ENCODE results near the gene PDIA6.

PDIA6 gene

DNA sequence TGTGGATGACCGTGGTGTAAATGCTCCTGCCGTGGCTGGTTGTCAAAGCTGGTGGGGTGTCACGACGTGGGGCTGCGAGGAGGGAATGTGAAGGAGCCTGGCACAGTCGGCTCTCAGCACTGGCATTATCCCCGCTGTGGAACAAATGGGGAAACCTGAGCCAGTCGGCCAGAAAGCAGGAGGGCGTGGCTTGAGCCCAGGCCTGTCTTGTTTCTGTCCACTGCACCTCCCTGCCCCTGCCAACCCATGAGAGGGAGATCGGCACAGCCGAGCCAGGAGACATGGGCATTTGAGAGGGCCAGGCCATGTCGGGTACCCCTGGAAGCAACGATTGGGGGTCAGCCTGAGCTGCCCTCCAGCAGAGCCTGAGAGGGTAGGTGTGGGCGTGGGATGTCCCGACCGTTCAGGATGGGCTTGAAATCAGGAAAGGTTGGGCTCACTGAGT is 44.5 kb downstream of the PDIA6 start:
- no peak for DNase-seq (ENCODE audit: extremely low read depth in 1 of 2, low read depth in 1 of 2)

DNA sequence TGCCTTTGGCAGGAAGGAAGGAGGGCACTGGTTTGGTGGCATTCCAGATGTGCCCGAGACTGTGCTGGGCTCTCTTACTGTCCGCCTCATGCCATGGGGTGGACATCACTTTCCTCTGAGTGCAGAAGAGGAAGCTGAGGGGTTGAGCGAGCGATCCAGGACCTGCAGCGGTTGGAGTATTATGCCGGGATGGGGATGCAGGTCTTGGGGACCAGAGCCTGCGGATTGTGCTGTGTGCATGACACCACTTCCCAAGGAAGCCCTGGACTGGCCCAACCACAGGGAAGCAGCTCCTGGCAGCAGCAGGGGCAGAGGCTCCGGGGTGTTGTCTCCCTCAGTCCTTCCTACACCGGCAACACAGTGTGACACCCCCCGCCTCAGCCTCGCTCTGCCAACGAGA is 46.7 kb downstream of the PDIA6 start:
- DNase-seq (ENCODE audit: extremely low read depth in 1 of 2, low read depth in 1 of 2), result no peak

DNA sequence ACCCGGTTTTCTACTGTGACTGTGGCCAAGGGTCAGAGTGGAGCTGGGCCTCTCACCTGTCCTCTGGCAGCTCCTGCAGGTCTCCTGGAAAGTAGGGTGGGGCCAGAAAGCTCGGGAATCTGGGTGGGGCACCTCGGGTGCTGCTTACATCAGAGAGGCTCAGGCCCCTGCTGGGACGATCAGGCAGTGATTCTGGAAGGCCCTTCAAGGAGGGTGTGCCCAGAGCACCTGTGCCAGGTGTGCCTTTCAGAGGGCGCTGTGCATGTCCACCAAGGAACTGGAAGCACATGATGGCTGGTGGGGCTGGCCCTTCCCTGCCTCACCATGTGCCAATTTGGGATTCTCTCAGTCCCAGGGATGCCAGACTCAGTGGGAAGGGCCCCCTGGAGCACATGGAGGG is 47.1 kb downstream of the PDIA6 start:
- DNase-seq (ENCODE audit: extremely low read depth in 1 of 2, low read depth in 1 of 2), result no peak

DNA sequence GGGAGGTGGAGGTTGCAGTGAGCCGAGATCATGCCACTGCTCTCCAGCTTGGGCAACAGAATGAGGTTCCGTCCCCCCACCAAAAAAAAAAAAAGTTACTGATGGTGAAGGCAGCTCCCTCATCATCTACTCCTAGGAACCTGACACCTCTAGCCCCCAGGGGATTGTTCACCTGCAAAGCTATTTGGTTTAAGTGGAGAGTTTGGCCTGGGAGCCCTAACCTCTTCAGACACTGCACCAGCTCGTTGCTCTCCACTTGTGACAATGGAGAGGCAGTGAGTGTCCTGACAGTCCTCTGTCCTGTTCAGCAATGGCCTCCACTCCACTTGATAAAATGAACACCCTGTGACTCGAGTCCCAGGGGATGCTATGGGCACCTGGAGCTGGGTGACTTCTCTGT is 47.7 kb downstream of the PDIA6 start:
- no peak for DNase-seq (ENCODE audit: extremely low read depth in 1 of 2, low read depth in 1 of 2)

DNA sequence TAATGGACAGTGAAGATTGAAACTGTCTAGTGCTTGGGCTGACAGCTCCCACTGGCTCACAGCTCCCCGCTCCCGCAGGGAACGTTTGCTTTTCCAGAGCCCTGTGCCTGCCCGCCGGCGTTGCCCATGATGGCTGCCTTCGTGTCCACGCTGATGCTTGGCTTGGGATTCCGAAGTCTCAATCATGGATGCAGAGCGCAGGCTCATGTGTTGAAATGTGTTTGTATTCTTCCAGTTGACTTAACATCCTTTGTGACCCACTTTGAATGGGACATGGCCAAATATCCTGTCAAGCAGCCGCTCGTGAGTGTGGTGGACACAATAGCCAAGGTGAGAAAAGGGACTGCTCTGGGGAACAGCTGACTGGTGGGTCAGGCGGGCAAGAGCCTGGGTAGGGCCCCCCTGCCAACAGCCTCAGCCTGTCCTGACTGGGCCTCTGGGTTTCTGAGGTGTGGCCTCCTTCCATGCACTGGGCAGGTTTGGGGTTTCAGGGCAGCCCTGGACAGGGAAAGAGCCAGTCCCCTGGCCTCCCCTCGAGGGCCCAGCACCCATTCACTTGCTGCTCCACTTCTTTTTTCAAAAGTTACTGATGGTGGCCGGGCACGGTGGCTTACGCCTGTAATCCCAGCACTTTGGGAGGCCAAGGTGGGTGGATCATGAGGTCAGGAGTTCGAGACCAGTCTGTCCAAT is 48.3 kb downstream of the PDIA6 start:
- no peak for DNase-seq (ENCODE audit: extremely low read depth in 1 of 2, low read depth in 1 of 2)

DNA sequence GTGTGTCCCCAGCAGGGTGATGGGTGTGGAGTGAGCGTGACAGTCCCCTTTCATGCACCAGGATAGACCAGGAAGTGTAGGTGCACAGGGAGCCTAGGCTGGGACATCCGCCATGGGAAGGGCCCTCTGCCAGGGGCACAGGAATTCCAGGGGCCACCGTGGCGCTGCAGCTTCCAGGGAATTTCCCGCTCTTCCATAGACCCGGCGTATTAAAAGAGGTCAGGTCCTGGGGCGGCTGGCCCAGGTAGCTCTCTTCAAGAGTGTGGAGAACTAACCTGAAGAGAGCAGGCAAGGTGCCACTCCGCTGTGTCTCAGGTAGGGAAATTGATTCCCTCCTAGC is 49.2 kb downstream of the PDIA6 start:
- no peak for DNase-seq (ENCODE audit: extremely low read depth in 1 of 2, low read depth in 1 of 2)

DNA sequence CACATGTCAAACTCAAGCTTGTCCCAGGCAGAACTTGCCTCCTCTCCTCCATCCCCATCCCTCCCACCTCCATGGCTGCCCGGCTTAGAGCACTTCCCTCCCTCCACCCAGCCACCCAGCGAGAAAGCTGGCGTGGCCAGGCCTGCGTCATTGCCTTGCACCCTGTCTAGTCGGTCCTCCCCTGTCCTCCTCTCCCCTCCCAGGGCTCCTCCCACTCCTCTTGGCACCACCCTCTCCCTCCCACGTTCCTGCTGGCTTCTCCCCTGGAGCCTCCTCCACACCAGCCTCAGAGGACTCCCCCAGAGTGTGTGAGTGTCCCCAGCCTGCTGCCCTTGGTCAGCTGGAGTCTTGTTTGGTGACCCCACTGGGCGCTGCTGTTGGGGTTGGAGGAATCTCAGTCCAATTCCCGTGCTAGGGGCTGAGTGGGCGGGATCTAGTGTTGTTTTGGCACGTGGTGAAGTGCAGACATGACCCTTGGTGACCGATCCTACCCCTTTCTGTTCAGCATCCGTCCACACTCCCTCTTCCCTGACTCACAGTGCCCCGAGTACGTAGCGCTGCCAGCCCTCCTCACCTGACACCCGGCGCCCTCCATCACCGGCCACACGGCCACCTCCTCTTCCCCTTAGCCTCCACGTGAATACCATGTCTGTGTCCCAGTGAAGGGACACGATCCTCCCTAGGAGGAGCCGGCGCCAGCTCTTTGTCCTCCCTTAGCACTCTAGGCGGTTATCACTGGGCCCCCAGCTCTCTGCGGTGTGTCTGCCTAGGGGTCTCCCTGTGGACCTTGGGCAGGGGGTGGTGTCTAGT is 49.7 kb downstream of the PDIA6 start:
- no peak for DNase-seq (ENCODE audit: extremely low read depth in 1 of 2, low read depth in 1 of 2)

DNA sequence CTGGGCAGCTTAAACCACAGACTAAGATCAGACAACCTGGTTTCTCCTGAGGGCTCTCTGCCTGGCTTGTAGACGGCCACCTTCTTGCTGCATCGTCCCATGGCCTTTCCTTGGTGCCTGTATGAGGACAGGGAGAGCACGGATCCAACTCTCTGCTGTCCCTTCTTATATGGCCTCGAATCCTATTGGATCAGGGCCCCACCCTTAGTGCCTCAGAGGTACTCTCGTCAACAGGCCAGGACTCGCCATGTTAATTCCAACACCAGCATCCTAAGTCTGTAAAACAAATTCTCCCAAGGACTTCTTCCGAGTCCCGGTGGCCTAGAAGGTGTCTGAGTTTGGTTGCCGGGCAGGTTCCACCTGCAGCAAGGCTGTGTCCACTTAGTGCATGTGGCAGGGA is 51.0 kb downstream of the PDIA6 start:
- DNase-seq (ENCODE audit: extremely low read depth in 1 of 2, low read depth in 1 of 2), result no peak

DNA sequence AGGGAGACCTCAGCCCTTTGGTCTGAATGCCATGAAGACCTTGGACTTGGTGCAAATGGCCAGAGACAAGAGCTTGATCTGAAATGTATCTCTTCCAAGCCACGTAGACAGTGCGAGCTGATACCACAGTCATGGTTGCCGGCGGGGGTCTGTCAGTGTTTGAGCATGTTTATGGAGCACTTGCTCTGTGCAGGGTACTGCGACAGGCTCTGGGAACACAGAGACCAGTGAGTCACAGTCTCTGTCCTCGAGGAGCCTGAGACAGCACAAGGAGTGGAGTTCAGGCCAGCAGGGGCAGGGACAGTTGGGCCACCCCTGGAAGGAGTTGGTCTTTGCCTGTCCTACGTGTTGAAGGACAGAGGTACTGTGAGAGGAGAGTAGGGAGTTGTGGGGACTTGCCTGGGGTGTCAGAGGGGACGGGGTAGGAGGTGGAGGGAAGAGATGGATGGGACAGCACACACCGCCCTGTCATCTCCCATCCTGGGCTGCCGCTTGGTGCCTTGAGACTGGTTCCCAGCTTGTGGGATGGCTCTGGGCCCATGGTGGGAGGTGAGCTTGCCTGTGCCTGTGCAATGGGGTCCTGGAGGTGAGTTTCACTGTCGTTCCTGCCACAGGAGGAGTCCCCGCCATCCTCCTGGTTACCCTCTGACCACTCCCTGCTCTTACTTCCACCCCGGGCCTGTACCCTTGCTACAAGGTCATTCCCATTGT is 51.6 kb downstream of the PDIA6 start:
- DNase-seq (ENCODE audit: extremely low read depth in 1 of 2, low read depth in 1 of 2), result no peak

DNA sequence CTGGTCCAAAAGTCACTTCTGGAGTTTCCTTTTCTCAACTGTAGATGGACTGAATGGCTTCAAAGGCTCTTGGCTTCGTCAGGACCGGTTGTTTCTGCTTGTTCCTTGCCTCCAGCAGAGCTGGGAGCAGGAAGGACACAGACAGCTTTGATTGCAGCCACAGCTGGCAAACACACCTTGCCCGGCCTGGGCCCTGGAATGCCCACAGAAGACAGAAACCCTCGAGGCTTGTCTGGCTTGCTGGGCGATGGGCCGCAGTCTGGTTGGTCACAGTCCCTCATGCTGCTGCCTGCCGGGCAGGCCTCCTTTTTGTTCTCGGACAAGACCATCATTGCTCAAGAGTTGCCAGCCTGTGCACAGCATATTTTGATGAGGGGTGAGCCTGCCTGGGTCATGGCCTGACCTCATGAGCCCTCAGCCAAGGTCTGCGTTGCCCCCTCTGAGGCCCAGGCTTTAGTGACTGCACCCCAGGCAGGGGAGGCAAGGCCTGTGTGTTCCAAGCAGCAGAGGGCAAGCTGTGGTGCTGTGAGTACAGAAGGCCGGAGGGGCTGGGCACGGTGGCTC is 53.4 kb downstream of the PDIA6 start:
- no peak for DNase-seq (ENCODE audit: extremely low read depth in 1 of 2, low read depth in 1 of 2)

DNA sequence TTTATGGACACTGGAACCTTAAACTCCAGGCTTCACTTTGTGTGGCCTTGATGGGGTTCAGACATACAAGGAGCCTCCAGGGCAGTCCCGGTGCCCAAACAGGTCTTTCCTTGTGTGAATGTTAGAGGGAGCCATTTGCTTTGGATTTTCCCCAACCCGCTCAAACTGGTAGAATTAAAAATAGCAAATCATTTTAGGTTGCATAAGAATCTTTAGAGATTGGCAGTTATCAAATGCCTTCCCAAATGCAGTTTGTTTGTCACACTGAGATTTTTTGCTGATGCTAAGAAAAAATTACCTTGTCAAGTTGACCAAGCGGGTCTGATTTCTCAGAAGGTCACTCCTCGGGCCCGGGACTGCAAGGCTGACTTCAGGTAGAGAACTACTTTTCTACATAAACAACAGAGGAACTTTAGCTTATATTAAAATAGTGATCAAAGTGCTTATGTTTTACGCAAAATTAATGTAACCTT is 54.7 kb downstream of the PDIA6 start:
- DNase-seq (ENCODE audit: extremely low read depth in 1 of 2, low read depth in 1 of 2), result no peak

DNA sequence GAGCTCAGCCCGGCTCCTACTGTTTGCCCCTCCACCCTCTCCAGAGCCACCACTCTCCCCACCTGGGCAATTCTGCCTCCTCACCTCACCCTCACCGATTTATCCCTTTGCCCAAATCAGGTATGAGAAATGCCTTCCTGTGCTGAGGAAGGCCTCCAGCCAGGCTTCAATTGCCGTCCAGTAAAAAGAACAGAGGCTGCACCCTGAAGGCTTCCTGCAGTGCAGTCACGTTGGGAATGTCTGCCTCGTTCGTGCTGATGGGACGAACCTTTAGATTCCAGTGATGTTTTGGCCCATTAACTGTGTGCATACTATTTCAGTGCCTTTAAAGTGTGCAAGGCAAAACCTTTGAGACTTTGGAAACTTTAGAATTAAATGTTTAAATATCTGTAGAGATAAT is 57.0 kb downstream of the PDIA6 start:
- no peak for DNase-seq (ENCODE audit: extremely low read depth in 1 of 2, low read depth in 1 of 2)

DNA sequence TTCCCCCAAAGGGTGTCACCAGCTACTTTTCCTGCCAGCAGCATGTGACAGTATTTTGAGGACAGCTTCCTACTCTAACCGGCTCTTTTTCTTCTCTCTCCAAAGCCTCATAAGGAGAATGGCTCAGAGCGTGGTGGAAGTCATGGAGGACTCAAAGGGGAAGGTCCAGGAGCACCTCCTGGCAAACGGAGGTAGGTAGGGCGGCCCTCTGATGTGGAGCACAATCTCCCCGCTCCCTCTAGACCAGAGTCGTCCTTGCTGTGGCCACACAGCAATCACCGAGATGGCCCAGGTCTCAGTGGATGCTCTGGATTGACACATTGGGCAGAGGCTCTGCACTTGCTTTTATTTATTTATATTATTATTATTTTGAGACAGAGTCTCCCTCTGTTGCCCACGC is 58.7 kb downstream of the PDIA6 start:
- DNase-seq (ENCODE audit: extremely low read depth in 1 of 2, low read depth in 1 of 2), result no peak

DNA sequence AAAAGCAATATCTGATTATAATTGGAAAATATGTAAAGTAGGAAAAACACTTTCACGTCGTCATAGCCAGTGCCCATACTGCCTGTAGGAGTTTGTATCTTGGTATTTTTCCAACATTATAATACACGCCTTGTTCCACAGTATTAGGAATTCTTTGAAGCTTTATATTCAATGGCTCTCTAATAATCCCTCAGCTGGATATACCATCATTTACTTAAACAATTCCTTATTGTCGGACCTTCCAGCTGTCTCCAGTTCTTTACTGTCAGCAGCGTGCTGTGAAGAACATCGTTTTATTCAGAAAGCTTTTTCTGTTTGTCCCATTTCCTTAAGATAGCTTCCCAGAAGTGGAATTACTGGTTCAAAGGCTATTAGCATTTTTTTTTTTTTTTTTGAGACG is 59.4 kb downstream of the PDIA6 start:
- no peak for DNase-seq (ENCODE audit: extremely low read depth in 1 of 2, low read depth in 1 of 2)

DNA sequence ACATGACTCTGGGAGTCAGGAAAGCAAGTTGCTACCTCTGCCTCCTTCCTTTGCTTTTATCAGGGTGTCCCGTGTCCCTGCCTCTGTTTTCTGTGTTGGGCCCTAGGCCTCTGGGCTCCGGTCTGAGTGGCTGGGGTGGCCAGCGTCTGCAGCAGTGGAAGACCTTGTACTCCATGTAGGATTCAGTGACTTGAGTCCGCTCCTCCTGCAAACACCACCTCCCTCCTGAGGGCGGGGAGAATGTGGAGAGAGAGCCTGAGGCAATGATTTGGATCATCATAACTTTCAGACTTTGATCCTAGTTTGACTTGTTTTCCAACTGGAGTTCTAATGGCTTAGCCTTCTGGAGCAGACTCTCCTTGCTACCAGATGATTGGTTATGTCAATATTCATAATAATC is 60.3 kb downstream of the PDIA6 start:
- no peak for DNase-seq (ENCODE audit: extremely low read depth in 1 of 2, low read depth in 1 of 2)

DNA sequence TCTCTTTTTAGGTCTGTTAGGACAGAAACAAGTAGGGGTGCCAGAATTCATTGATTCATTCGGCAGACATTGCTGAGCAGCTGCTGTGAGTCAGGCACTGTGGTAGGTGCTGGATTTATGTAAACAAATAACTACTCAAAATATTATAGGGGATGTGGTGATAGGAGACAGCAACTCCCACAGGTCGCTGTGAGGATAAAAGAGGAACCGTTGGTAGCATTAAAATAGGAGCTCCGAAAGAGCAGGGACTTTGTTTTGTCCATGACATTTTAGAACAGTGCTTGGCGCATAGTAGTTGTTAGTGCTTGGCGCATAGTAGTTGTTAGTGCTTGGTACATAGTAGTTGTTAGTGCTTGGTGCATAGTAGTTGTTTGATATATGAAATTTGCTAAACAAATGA is 62.0 kb downstream of the PDIA6 start:
- DNase-seq (ENCODE audit: extremely low read depth in 1 of 2, low read depth in 1 of 2), result no peak

DNA sequence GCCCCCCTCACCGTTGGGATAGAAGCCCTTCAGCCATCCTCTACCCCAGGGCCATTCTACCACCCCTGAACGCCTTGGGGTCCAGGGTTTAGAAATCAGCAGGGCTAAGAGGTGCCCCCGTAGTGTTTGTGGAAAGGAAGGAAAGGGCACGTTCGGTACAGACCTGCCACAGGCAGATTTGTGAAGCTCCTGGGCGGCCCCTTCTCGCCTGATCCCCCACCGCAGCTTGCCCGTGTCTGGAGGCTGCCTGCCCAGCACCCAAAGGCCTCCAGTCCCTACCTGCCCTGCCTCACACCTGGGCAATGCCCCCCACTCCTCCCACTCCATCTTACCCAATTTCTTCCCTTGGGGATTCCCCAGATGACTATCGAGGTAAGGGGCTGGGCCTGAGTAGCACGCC is 69.9 kb downstream of the PDIA6 start:
- DNase-seq (ENCODE audit: extremely low read depth in 1 of 2, low read depth in 1 of 2), result no peak

DNA sequence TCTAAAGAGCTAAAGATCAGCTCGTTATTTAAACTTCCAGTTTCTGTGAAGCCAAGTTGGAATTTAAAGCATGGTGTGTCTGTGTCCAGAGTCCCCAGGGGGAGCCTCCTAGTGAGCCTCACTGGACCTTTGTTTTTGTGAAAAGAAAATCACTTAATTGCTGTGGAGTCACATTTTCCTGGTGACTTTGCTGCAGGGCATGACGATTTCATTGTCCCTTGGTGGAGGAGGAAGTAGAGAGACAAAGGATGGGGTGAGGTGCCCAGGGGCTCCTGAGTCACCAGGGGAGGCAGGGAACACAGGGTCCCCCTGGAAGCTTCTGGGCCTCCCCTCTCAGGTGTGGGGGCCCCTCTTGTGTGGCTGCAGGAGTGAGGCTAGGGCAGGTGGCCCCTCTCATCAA is 71.4 kb downstream of the PDIA6 start:
- DNase-seq (ENCODE audit: extremely low read depth in 1 of 2, low read depth in 1 of 2), result no peak

DNA sequence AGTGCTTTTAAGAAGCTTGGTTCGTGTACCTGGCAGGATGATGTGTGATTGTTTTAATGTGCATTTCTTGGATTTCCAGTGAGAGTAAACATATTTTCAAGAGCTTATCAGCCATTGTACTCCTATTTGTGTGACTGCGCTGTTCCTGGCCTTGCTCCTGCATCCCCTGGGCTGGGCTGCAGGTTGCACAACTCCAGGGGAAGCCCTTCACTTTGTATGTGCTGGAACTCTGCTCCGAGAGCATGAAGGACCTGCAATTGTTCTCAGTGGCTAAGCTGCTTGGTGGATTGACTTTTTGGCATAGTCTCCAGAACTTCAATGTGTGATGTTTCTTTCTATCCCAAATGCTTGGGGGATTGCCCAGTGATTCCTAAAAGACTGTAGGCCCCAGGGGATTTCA is 72.4 kb downstream of the PDIA6 start:
- DNase-seq (ENCODE audit: extremely low read depth in 1 of 2, low read depth in 1 of 2), result no peak

DNA sequence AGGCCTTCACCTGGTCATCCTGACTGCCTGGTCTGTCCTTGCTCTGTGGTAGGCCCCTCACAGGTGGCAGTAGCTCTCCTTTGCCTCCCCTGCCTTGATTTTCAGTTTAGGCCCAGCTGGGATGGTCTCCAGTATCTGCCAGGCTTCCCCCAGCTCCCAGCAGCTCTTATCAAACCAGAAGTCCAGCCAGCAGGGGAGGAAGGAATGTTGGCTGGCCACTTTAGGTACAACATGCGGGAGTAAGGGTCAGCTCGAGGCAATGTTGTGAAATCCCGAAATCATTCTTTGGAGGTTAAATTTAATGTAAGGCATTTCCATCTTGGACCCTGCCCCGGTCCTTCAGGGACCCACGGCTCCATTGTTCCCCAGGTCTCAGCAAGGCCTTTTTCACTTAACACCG is 74.4 kb downstream of the PDIA6 start:
- DNase-seq (ENCODE audit: extremely low read depth in 1 of 2, low read depth in 1 of 2), result no peak

DNA sequence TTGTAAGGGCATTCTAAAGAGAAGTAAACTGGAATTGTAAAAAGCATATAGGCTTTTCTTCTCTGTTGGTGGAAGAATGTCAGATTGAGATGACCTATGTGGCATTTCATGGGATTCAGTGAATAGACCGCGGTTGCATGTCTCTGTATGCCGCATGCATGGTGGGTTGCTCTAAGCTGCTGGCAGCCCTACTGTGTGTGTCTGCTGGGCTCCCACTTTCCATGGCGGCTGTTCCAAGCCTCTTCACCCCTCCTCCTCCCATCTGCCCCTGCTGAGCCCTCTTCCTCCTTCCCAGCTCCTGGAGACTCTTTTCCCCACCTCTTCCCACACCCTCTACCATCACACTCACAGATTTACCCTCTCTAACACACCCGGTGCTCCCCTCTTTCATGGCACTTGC is 78.6 kb downstream of the PDIA6 start:
- DNase-seq (ENCODE audit: extremely low read depth in 1 of 2, low read depth in 1 of 2), result no peak

DNA sequence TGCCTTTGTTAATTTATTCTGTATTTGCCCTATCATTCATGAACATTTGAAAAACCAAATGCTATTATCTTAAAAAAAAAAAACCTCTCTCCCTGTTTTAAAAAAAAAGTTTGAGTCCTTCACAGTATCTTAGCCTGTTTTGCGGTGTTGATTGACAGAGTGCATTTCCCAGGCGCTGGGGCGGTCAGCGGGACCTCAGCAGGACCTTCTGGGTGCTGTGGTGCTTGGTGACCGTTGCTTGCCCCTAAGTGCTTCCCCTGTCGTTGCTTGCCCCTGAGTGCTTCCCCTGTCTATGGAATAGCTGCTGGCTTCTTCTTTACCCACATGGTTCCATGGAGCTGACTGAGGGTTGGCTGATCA is 79.0 kb downstream of the PDIA6 start:
- no peak for DNase-seq (ENCODE audit: extremely low read depth in 1 of 2, low read depth in 1 of 2)
